KMS-11 (cell line): ENCODE results near the gene ZBTB38.

Experiments used
- H2AFZ ChIP-seq: fragments of 200-600 bp; sonication (generic); 2 replicates; pipeline ENCODE4 v1.6.1; 2016; ENCODE audit warnings: antibody characterized with exemption, mixed run types, low read depth
- H3K27ac ChIP-seq: fragments of 200-600 bp; sonication (generic); 2 replicates; pipeline ENCODE4 v1.6.1; 2016; ENCODE audit warnings: mild to moderate bottlenecking, mixed run types
- H3K27me3 ChIP-seq: fragments of 200-600 bp; sonication (generic); 2 replicates; pipeline ENCODE4 v1.6.1; 2017; ENCODE audit warnings: mild to moderate bottlenecking, low read depth, mixed run types, moderate library complexity; ENCODE audit not compliant: insufficient read depth
- H3K36me3 ChIP-seq: fragments of 200-600 bp; sonication (generic); 2 replicates; pipeline ENCODE4 v1.6.1; 2017; ENCODE audit warnings: mild to moderate bottlenecking, mixed run types; ENCODE audit not compliant: insufficient read depth
- H3K4me1 ChIP-seq: fragments of 200-600 bp; sonication (generic); 2 replicates; pipeline ENCODE4 v1.6.1; 2016; ENCODE audit warnings: mild to moderate bottlenecking, low read depth, mixed run types; ENCODE audit not compliant: poor library complexity, severe bottlenecking
- H3K4me2 ChIP-seq: fragments of 200-600 bp; sonication (generic); 2 replicates; pipeline ENCODE4 v1.7.0; 2016; ENCODE audit warnings: mild to moderate bottlenecking, mixed run types
- H3K4me3 ChIP-seq: fragments of 200-600 bp; sonication (generic); IDR thresholded peaks from 2 replicates; pipeline ENCODE4 v1.6.1; 2017; ENCODE audit warnings: low read depth, low read length, mixed read lengths; ENCODE audit not compliant: insufficient read depth
- H3K79me2 ChIP-seq: fragments of 200-600 bp; sonication (generic); 2 replicates; pipeline ENCODE4 v1.6.1; 2016; ENCODE audit warnings: low read depth, mixed run types; ENCODE audit not compliant: insufficient read depth
- H3K9ac ChIP-seq: fragments of 200-600 bp; sonication (generic); 2 replicates; pipeline ENCODE4 v1.6.1; 2016; ENCODE audit warnings: mild to moderate bottlenecking, mixed run types
- H4K20me1 ChIP-seq: fragments of 200-600 bp; sonication (generic); 2 replicates; pipeline ENCODE4 v1.6.1; 2016; ENCODE audit warnings: mild to moderate bottlenecking, mixed run types; ENCODE audit not compliant: insufficient read depth
- CTCF ChIP-seq: fragments of 200-600 bp; sonication (generic); conservative IDR thresholded peaks from 2 replicates; pipeline ENCODE4 v1.6.1; 2017; ENCODE audit warnings: low read depth, mild to moderate bottlenecking, antibody characterized with exemption, low read length, moderate library complexity, mixed read lengths

The ZBTB38 gene

GRCh38 chr3:141380279-141380678 is 12.0 kb downstream of the ZBTB38 start:
- Histone ChIP-seq H3K36me3 (no peaks in the 10 kb centered on the region), H3K4me2 (peak overlapping the region; percentile 99), H2AFZ (no peak overlapping the region), H3K4me3 (no peak overlapping the region), H4K20me1 (no peaks in the 10 kb centered on the region), H3K27ac (peak overlapping the region; percentile 99), H3K27me3 (no peaks in the 10 kb centered on the region), H3K4me1 (peaks cover 100% of the 10 kb centered on the region), H3K79me2 (peaks cover 61% of the 10 kb centered on the region), H3K9ac (peak overlapping the region; percentile 98)
- TF ChIP-seq CTCF = 0 out of 2 replicates have a peak, but pooled peaks have one; percentile 16

GRCh38 chr3:141380987-141381386 is 12.7 kb downstream of the ZBTB38 start:
- no peak overlapping the region for H3K4me3 ChIP-seq
- TF ChIP-seq CTCF = no peak
- peak overlapping the region; percentile 98 for H3K9ac ChIP-seq
- H3K27ac ChIP-seq = peak overlapping the region; percentile 99
- H4K20me1 ChIP-seq = no peaks in the 10 kb centered on the region
- H3K79me2 ChIP-seq = peaks cover 65% of the 10 kb centered on the region
- H3K4me1 ChIP-seq = peaks cover 100% of the 10 kb centered on the region
- H3K4me2 ChIP-seq = peak overlapping the region; percentile 99
- H3K27me3 ChIP-seq = no peaks in the 10 kb centered on the region
- no peaks in the 10 kb centered on the region for H3K36me3 ChIP-seq
- H2AFZ ChIP-seq = no peak overlapping the region

GRCh38 chr3:141382571-141382970 is 14.3 kb downstream of the ZBTB38 start:
- peaks cover 65% of the 10 kb centered on the region for H3K79me2 ChIP-seq
- H3K9ac ChIP-seq = peak overlapping the region; percentile 98; the same call in 1 of the 2 replicates
- no peak overlapping the region for H2AFZ ChIP-seq

GRCh38 chr3:141383555-141384129 is 15.3 kb downstream of the ZBTB38 start:
- H3K79me2 ChIP-seq = peaks cover 75% of the 10 kb centered on the region
- peak overlapping the region; percentile 99 for H3K27ac ChIP-seq
- peak overlapping the region; percentile 99 for H3K4me2 ChIP-seq
- TF ChIP-seq CTCF = no peak
- H2AFZ ChIP-seq = no peak overlapping the region
- peaks cover 75% of the 10 kb centered on the region for H3K4me1 ChIP-seq
- H3K36me3 ChIP-seq = peaks cover 8% of the 10 kb centered on the region; the same call in 1 of the 2 replicates
- peak overlapping the region; percentile 98 for H3K9ac ChIP-seq
- no peaks in the 10 kb centered on the region for H3K27me3 ChIP-seq
- H4K20me1 ChIP-seq = no peaks in the 10 kb centered on the region
- peak overlapping the region; percentile 11 for H3K4me3 ChIP-seq

More at GRCh38 chr3:141382571-141382970, 14.3 kb downstream of the ZBTB38 start:
- H3K27ac ChIP-seq = peak overlapping the region; percentile 99
- TF ChIP-seq CTCF = no peak
- peaks cover 4% of the 10 kb centered on the region; the same call in 1 of the 2 replicates for H3K36me3 ChIP-seq
- no peak overlapping the region for H3K4me3 ChIP-seq
- H4K20me1 ChIP-seq = no peaks in the 10 kb centered on the region
- peak overlapping the region; percentile 99 for H3K4me2 ChIP-seq
- H3K27me3 ChIP-seq = no peaks in the 10 kb centered on the region
- H3K4me1 ChIP-seq = peaks cover 86% of the 10 kb centered on the region
